Measurements from ENCODE around the gene ARID5B.

- TF ChIP-seq GATA2 (IDR thresholded peaks at IDR 0.05; ENCODE audit: low read depth, low read length) (no peak), GATA3 (IDR thresholded peaks at IDR 0.05; ENCODE audit: low read depth, low read length) (no peak)
Observed at GRCh38 chr10:62040881-62041280, 139.4 kb downstream of the ARID5B start.
